Hematopoietic multipotent progenitor cell treated with erythropoietin and hydrocortisone succinate and interleukin-3 and kit ligand, for 15 days (in vitro differentiated cells): ENCODE data around the gene ARL6IP5.
A peak's percentile ranks its signal among the peaks of the same experiment; 100 is the strongest.

Experiments used
- DNase-seq: peaks from one replicate; pipeline ENCODE4 v3.0.0-alpha.2; 2015; ENCODE audit warnings: low spot score

Gene ARL6IP5

GRCh38 chr3:69116897-69117296, 32.2 kb downstream of the ARL6IP5 start:
- no peak for DNase-seq

- DNase-seq = no peak
Observed at GRCh38 chr3:69118555-69118954, 33.8 kb downstream of the ARL6IP5 start.

- DNase-seq = no peak
Observed at GRCh38 chr3:69119138-69119537, 34.4 kb downstream of the ARL6IP5 start.

- no peak for DNase-seq
Observed at GRCh38 chr3:69119681-69120080, 34.9 kb downstream of the ARL6IP5 start.

GRCh38 chr3:69120879-69121464, 36.2 kb downstream of the ARL6IP5 start:
- peak; percentile 80 for DNase-seq

GRCh38 chr3:69121513-69121912, 36.8 kb downstream of the ARL6IP5 start:
- no peak for DNase-seq

- DNase-seq = no peak
Observed at GRCh38 chr3:69121950-69122349, 37.2 kb downstream of the ARL6IP5 start.

- no peak for DNase-seq
Observed at GRCh38 chr3:69122403-69122802, 37.7 kb downstream of the ARL6IP5 start, which contains the start of gene LMOD3. Gene LMOD3 (minus strand): TSS chr3:69122595. CDS start chr3:69122386, 209 bp downstream.

- DNase-seq = no peak
Observed at GRCh38 chr3:69126216-69126615, 41.5 kb downstream of the ARL6IP5 start.

- no peak for DNase-seq
Observed at GRCh38 chr3:69126999-69127398, 42.3 kb downstream of the ARL6IP5 start.

GRCh38 chr3:69128509-69128908, 43.8 kb downstream of the ARL6IP5 start:
- no peak for DNase-seq

GRCh38 chr3:69129531-69129930, 44.8 kb downstream of the ARL6IP5 start:
- no peak for DNase-seq

- no peak for DNase-seq
Observed at GRCh38 chr3:69130689-69131088, 46.0 kb downstream of the ARL6IP5 start.

GRCh38 chr3:69137005-69137404, 52.3 kb downstream of the ARL6IP5 start:
- no peak for DNase-seq

GRCh38 chr3:69137412-69137811, 52.7 kb downstream of the ARL6IP5 start:
- no peak for DNase-seq

- DNase-seq = no peak
Observed at GRCh38 chr3:69141313-69141712, 56.6 kb downstream of the ARL6IP5 start.

- no peak for DNase-seq
Observed at GRCh38 chr3:69142090-69142489, 57.4 kb downstream of the ARL6IP5 start.

GRCh38 chr3:69142797-69143454, 58.2 kb downstream of the ARL6IP5 start:
- no peak for DNase-seq

- peak; percentile 10 for DNase-seq
Observed at GRCh38 chr3:69143612-69144011, 58.9 kb downstream of the ARL6IP5 start.

GRCh38 chr3:69144631-69145245, 60.0 kb downstream of the ARL6IP5 start:
- DNase-seq = no peak

- DNase-seq = no peak
Observed at GRCh38 chr3:69145688-69146087, 61.0 kb downstream of the ARL6IP5 start.

- no peak for DNase-seq
Observed at GRCh38 chr3:69149586-69149985, 64.8 kb downstream of the ARL6IP5 start.
